ENCODE measurements around the gene RAB33A.

DNA sequence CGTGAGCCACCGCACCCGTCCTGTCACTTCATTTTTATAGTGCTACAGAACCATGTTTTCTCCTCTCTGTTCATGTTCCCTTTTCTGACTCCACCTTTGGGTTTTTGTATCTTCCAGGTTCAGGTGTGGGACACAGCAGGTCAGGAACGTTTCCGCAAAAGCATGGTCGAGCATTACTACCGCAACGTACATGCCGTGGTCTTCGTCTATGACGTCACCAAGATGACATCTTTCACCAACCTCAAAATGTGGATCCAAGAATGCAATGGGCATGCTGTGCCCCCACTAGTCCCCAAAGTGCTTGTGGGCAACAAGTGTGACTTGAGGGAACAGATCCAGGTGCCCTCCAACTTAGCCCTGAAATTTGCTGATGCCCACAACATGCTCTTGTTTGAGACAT is 12.4 kb downstream of the RAB33A start:
- TF ChIP-seq CTCF (IDR thresholded peaks at IDR 0.05), result no peak
- no peak for TF ChIP-seq POLR2A (IDR thresholded peaks at IDR 0.05)
